Measurements from ENCODE around the gene TEF.

DNA sequence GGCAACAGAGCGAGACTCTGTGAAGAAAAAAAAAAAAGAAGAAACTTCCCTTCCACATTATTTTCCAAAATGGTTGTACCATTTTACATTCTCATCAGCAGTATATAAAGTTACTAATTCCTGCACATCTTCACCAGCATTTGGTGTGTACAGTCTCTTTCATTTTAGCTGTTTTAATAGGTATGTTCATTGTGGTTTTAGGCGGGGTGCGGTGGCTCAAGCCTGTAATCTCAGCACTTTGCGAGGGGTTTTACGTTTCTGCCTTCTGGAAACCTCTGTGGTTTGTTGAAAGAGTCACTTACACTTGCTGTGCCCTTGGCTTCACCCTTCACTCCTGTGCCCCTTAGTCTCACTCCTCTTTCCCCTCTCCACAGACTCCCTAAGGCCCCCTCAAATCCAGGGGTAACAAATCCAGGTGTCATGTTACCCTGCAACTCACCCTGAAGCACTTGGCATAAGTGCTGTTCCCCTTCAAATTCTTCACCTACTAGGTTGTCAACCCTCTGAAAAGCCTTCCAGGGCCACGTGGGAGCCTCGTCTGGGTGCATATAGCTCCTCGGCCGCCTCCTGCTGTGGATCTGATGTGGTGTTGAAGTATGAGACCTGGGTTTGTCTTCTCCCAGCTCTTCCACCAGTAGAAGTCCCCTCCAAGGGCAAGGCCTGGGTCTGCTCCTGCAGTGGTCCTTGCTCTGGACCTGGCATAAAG, 44.1 kb downstream of the TEF start:
- TF ChIP-seq, protein P1, sequence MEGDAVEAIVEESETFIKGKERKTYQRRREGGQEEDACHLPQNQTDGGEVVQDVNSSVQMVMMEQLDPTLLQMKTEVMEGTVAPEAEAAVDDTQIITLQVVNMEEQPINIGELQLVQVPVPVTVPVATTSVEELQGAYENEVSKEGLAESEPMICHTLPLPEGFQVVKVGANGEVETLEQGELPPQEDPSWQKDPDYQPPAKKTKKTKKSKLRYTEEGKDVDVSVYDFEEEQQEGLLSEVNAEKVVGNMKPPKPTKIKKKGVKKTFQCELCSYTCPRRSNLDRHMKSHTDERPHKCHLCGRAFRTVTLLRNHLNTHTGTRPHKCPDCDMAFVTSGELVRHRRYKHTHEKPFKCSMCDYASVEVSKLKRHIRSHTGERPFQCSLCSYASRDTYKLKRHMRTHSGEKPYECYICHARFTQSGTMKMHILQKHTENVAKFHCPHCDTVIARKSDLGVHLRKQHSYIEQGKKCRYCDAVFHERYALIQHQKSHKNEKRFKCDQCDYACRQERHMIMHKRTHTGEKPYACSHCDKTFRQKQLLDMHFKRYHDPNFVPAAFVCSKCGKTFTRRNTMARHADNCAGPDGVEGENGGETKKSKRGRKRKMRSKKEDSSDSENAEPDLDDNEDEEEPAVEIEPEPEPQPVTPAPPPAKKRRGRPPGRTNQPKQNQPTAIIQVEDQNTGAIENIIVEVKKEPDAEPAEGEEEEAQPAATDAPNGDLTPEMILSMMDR (conservative IDR thresholded peaks at IDR 0.05 in 1 of 2, IDR thresholded peaks at IDR 0.05 in 1 of 2; ENCODE audit: low read depth in 1 of 2, low read length in 2 of 2), result no peak
- TF ChIP-seq EZH2 (IDR thresholded peaks at IDR 0.05; ENCODE audit: low read length, missing control alignments), result no peak

Data from fibroblast of lung (primary cell).